ENCODE measurements around the gene RAB4A.

Gene RAB4A

DNA sequence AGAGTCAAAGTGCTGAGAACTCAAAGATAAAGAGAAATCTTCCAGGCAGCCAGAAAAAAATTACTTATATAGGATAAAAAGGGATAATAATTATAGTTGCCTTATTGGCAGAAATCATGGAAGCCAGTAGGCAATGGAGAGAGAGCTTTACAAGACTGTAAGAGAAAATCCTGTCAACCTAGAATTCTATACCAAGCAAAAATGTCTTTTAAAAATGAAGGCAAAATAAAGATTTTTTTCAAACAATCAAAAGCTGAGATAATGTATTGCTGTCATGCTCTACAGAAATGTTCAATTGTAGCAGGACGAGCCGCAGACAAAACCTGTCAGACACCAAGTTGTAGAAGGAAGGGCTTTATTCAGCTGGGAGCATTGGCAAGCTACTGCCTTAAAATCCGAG, 26.8 kb upstream of the RAB4A start:
- DNase-seq (ENCODE audit: low read depth): no peak

DNA sequence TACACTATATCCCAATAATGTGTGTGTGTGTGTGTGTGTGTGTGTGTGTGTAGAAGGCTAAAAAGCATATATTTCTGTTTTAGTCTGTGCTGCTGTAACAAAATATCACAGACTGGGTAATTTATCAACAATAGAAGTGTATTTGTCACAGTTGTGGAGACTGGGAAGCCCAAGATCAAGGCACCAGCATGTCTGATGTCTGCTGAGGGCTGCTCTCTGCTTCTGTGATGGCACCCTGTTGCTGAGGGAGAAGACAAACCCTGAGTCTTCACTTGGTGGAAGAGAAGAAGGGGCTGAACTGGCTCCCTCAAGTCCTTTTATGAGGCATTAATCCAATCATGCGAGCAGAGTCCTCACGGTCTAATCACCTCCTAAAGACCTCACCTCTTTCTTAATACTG, 23.0 kb upstream of the RAB4A start:
- DNase-seq (ENCODE audit: low read depth): no peak

- no peak for DNase-seq (ENCODE audit: low read depth)
Observed at GRCh38 chr1:229248821-229249817, 21.8 kb upstream of the RAB4A start.

DNA sequence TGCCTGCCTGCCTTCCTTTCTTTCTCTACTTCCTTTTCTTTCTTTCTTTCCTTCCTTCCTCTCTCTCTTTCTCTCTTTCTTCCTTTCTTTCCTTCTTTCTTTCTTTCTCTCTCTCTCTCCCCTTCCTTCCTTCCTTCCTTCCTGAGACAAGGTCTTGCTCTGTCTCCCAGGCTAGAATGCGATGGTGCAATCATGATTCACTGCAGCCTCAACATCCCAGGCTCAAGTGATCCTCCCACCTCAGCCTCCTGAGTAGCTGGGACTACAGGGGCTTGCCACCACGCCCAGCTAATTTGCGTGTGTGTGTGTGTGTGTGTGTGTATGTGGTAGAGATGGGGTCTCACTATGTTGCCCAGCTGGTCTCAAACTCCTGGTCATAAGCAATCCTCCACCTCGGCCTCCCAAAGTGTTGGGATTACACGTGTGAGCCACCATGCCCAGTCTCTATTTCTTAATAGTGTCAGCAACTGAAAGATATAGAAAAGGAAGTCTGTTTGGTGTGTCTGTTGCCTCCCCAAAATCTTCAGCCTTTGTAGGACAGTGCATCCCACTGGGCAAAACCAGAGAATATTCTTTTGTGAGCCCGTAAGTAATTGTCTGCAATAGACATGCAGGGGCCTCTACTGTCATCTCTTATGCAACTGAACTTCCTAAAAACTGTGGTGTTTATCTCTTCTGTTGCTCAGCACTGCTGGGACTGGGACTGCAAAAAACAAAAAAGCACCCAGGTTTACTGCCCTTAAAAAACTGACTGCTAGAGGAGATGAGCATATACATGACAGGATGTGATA, 20.9 kb upstream of the RAB4A start:
- DNase-seq (ENCODE audit: low read depth): no peak

DNA sequence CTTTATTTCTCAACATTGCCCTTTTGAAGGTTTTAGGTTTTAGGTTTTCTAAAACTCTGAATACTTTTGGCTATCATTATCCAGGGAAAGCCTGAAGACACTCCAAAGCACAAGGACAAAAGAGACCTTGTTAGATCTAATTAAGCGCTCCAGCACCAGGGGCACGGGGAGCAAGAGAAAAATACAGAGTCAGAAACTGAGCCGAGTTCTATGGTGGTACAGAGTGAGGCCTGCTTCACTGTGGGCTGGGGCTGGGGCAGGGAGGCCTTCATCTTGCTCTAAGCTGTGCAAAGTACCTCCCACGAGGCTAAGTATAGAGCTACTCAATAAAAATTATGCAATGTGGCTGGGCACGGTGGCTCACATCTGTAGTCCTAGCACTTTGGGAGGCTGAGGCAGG, 19.7 kb upstream of the RAB4A start:
- no peak for DNase-seq (ENCODE audit: low read depth)

DNA sequence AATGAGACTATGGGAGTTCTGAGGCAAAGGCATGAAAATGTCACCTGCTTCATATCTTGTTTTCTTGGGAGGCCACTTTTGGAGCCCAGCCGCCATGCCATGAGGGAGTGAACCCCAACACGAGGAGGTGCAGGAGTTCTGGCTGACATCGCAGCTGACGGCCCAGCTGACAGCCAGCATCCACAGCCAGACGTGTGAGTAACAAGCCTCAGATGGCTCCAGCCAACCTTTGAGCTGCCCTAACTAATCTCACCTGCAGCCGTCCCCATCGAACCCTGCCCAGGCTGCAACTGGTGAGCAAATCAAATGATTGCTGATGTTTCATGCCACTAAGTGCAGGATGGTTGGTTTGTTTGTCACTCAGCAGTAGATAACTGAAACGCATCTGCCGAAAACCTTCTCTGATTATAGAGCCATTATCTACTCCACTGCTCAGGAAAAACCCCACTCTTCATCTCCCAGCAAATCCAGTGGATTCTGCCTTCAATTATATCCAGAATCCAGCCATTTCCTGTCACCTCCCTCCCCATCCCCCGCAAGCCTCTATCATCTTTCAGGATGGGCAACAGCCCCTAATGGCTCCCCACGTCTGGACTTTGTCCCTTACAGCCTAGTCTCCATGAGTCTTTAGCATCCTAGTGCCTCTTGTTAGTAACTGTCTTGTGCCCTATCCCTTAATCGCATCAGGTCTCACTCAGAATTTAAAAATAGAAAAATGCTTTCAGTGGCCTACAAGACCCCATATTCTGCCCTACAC, 18.5 kb upstream of the RAB4A start:
- DNase-seq (ENCODE audit: low read depth): no peak

GRCh38 chr1:229253151-229253974, 17.5 kb upstream of the RAB4A start:
- no peak for DNase-seq (ENCODE audit: low read depth)

DNA sequence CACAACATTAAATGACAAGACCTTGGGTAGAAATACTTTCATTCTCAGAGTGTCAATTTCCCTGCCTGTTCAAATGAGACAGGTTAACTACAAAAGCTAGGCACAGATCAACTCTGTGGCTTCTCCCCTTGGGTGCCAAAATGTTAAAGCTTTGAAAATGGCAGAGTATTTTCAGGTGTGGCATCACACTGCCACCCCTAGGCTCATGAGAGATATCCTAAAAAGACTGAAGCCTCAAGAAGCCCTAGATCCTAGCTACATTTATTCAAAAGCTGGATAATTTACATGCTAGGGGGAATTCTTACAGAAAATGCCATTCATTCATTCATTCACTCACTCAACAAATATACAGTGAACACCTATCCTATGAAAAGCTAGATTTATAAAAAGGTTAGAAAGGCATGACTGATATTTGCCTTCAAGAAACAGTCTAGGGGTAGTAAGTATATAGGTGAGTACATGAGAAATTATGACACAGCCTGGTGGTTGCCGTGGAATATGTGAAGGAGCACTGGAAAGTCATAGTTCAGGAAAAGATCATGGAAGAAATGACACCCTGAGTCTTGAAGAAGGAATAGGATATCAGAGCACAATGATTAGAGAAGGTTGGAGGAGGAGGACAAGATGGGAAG, 15.9 kb upstream of the RAB4A start:
- no peak for DNase-seq (ENCODE audit: low read depth)

DNA sequence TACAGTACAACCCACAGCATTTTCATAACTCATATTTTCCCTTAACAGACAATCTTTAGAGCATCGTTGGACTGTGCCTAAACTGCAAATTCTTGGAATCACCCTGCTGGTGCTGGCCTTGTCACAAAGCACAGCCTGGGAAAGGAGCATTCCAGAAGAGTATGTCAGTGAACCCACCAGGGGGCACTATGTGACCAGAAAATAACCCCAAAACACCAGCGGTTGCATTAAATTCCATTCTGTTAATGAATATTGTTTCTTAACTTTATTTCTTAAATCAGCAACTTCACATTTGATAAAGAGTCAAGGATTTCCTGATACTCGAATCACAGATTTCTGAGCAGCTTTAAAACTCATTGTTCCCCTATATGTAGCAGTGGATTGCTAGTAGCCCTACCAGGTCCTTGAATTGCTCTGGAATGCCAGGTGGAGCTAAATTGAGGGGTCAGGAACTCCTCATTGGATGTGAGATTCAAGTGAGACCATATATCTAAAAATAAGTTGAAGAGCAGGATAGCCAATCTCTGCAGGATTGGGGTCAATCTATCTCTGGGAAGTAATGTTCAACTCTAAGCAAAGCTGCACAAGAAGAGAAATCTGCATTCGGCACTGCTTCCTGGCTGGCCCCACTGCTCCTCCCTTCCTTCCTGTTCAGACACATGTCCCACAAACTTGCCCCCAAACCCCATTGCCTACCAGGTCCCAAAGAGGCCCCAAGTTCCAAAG, 12.7 kb upstream of the RAB4A start:
- DNase-seq (ENCODE audit: low read depth): peak; percentile 14

DNA sequence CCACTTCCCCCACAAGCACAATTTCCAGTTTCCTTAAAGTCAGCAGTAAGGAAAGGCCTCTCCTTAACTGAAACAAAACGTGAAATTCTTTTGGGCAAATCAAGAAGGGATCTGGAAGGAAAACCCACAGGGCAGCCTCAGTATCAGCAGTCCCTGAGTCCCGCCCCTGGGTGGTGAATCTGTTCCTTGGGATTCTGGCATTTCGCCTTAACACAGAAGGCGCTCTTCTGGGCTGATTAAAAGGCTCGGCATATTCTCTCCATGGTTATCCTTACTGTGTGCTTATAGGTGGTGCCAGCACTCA, 12.2 kb upstream of the RAB4A start:
- no peak for DNase-seq (ENCODE audit: low read depth)

DNA sequence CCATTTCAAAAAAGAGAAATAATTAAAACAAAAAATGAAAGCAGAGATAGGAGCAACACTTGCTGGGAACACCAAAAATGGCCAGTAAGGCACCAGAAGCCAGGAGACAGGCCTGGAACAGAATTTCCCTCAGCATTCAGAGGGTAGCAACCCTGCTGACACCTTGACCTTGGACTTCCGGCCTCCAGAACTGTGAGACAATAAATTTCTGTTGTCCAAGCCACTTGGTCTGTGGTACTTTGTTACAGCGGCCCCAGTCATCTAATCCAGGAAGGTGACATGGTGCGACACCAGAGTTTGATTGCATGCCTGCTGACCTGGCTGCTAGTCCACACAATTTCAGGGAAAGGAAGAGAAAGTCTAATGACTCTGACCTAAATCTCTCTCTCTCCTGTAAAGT, 10.6 kb upstream of the RAB4A start:
- DNase-seq (ENCODE audit: low read depth): no peak

DNA sequence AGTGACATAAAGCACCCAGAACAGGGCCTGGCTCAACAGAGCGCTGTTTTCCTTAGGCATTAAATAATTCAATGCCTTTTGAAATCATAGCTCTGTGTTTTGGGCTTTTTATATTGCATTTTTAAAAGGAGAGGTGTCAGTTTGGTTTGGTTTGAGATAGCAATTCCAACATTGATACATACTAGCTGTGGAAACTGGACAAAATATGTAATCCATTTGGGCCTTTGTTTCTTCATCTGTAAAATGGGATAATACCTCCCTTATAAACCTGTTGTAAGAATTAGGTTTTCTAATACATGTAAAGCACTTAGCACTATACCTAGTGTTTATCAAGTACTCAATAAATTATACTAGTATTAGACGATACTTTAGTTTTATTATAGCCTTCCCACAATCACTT, 8.7 kb upstream of the RAB4A start:
- DNase-seq (ENCODE audit: low read depth): no peak

DNA sequence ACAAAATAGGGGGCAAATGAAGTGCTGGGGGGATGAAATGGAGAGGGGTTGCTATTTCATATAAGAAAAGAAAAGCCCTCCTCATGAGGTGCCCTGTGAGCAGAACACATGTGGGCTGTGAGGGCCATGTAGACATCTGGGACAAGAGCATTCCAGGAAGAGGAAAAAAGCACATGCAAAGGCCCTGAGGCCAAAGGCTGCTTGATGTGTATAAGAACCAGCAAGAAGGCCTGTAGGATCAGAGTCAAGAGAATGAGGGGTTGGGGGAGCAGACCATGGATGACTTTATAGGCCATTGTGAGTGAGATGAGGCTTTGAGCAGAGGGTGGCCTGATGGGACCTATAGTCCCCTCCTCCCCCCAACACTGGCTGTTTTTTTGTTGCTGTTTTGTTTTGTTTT, 7.7 kb upstream of the RAB4A start:
- no peak for DNase-seq (ENCODE audit: low read depth)

- DNase-seq (ENCODE audit: low read depth): no peak
Observed at GRCh38 chr1:229264068-229264467, 6.8 kb upstream of the RAB4A start.

- no peak for DNase-seq (ENCODE audit: low read depth)
Observed at GRCh38 chr1:229264487-229264886, 6.4 kb upstream of the RAB4A start.

GRCh38 chr1:229266274-229266673, 4.6 kb upstream of the RAB4A start:
- DNase-seq (ENCODE audit: low read depth): no peak

GRCh38 chr1:229266832-229267500, 3.9 kb upstream of the RAB4A start:
- no peak for DNase-seq (ENCODE audit: low read depth)

GRCh38 chr1:229268505-229268904, 2.4 kb upstream of the RAB4A start:
- DNase-seq (ENCODE audit: low read depth): no peak

DNA sequence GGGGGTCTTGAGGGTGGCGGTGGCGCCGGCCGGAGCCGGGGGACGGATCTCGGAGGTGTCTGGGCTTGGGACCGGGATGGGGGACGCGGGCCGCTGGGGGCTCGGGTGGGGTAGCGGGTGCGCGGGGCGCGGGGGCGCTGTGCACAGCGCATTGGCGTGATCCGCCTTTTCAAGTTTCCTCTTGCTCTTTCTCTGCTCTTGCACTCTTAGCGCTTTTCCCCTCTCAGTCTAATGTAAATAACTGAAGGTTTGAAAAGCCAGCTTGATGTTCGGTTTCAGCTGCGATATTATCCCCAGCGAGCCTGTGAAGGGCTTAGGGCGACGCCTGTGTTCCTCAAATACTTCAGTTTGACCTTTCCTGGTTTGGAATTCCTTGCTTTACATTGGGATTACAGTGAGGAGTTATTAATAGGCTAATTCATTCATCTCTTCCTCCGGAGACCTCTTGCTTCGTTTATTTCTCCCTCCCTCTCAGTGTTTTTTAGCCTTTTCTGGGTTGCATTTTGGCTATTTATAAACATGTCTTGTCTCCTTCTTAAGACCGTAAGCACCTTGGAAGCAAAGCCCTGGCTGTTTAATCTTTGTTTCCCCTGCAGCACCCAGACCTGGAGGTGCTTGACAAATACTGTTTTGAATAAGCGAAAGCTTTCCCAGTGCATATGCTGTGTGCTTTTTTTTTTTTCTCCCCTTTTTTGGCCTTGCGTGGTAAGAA, 693 bp downstream of the RAB4A start:
- DNase-seq (ENCODE audit: low read depth): peak; percentile 41

Measured in stimulated activated CD8-positive, alpha-beta memory T cell treated with anti-CD3 and anti-CD28 coated beads, Interleukin-12 subunit alpha, Interleukin-12 subunit beta, amount 100 ng/mL, for 4 hours (primary cell).